ENCODE results near the gene MCC.

Gene MCC

GRCh38 chr5:113505181-113505580 lies 16.9 kb upstream of the MCC start:
- no peak for DNase-seq (ENCODE audit: extremely low read depth, insufficient read length)
- Histone ChIP-seq H3K4me3 (replicated peaks; ENCODE audit: low read depth, low read length) (no peak overlapping the region), H3K27me3 (replicated peaks; ENCODE audit: control insufficient read depth, insufficient read depth, low read length) (no peaks in the 10 kb centered on the region), H3K36me3 (ENCODE audit: control insufficient read depth, insufficient read depth, low read length) (no peaks in the 10 kb centered on the region)
- no peak for TF ChIP-seq CTCF (IDR thresholded peaks at IDR 0.05; ENCODE audit: insufficient read depth, low read length, poor library complexity, severe bottlenecking)

GRCh38 chr5:113503146-113503545 lies 14.9 kb upstream of the MCC start:
- no peak for TF ChIP-seq CTCF (IDR thresholded peaks at IDR 0.05; ENCODE audit: insufficient read depth, low read length, poor library complexity, severe bottlenecking)
- no peak overlapping the region for H3K4me3 ChIP-seq (replicated peaks; ENCODE audit: low read depth, low read length)
- H3K36me3 ChIP-seq (ENCODE audit: control insufficient read depth, insufficient read depth, low read length) = no peaks in the 10 kb centered on the region
- no peak for DNase-seq (ENCODE audit: extremely low read depth, insufficient read length)
- H3K27me3 ChIP-seq (replicated peaks; ENCODE audit: control insufficient read depth, insufficient read depth, low read length) = no peaks in the 10 kb centered on the region

GRCh38 chr5:113502073-113502472 lies 13.8 kb upstream of the MCC start:
- no peak overlapping the region for H3K4me3 ChIP-seq (replicated peaks; ENCODE audit: low read depth, low read length)
- no peaks in the 10 kb centered on the region for H3K36me3 ChIP-seq (ENCODE audit: control insufficient read depth, insufficient read depth, low read length)

GRCh38 chr5:113495422-113495841 lies 7.2 kb upstream of the MCC start:
- Histone ChIP-seq H3K27me3 (replicated peaks; ENCODE audit: control insufficient read depth, insufficient read depth, low read length) (no peaks in the 10 kb centered on the region), H3K4me3 (replicated peaks; ENCODE audit: low read depth, low read length) (no peak overlapping the region), H3K36me3 (ENCODE audit: control insufficient read depth, insufficient read depth, low read length) (no peaks in the 10 kb centered on the region)
- no peak for TF ChIP-seq CTCF (IDR thresholded peaks at IDR 0.05; ENCODE audit: insufficient read depth, low read length, poor library complexity, severe bottlenecking)
- DNase-seq (ENCODE audit: extremely low read depth, insufficient read length) = no peak

More at GRCh38 chr5:113502073-113502472, 13.8 kb upstream of the MCC start:
- DNase-seq (ENCODE audit: extremely low read depth, insufficient read length) = no peak
- no peaks in the 10 kb centered on the region for H3K27me3 ChIP-seq (replicated peaks; ENCODE audit: control insufficient read depth, insufficient read depth, low read length)
- no peak for TF ChIP-seq CTCF (IDR thresholded peaks at IDR 0.05; ENCODE audit: insufficient read depth, low read length, poor library complexity, severe bottlenecking)

- no peak for DNase-seq (ENCODE audit: extremely low read depth, insufficient read length)
- Histone ChIP-seq H3K27me3 (replicated peaks; ENCODE audit: control insufficient read depth, insufficient read depth, low read length) (no peaks in the 10 kb centered on the region), H3K36me3 (ENCODE audit: control insufficient read depth, insufficient read depth, low read length) (no peaks in the 10 kb centered on the region), H3K4me3 (replicated peaks; ENCODE audit: low read depth, low read length) (no peak overlapping the region)
- no peak for TF ChIP-seq CTCF (IDR thresholded peaks at IDR 0.05; ENCODE audit: insufficient read depth, low read length, poor library complexity, severe bottlenecking)
These were observed 5.2 kb upstream of the MCC start for GRCh38 chr5:113493446-113493845.

GRCh38 chr5:113491022-113491421 lies 2.8 kb upstream of the MCC start:
- H3K36me3 ChIP-seq (ENCODE audit: control insufficient read depth, insufficient read depth, low read length) = no peaks in the 10 kb centered on the region

More at GRCh38 chr5:113491022-113491421, 2.8 kb upstream of the MCC start:
- Histone ChIP-seq H3K27me3 (replicated peaks; ENCODE audit: control insufficient read depth, insufficient read depth, low read length) (no peaks in the 10 kb centered on the region; the same call in 1 of the 2 replicates), H3K4me3 (replicated peaks; ENCODE audit: low read depth, low read length) (no peak overlapping the region)
- TF ChIP-seq CTCF (IDR thresholded peaks at IDR 0.05; ENCODE audit: insufficient read depth, low read length, poor library complexity, severe bottlenecking) = no peak
- no peak for DNase-seq (ENCODE audit: extremely low read depth, insufficient read length)

Data from GM06990 (cell line).